GM18951 (cell line): ENCODE data around the gene TGFBR3.

Experiments
- POLR2A ChIP-seq: IDR thresholded peaks from 4 replicates; pipeline ENCODE4 v1.6.1; 2011; ENCODE audit warnings: mild to moderate bottlenecking; ENCODE audit not compliant: insufficient read length, insufficient read depth; ENCODE audit errors: extremely low read depth
- in situ Hi-C: fragments of 300-500 bp; cut with MboI; formaldehyde crosslinking; loops from one replicate; pipeline ENCODE4 v1.12.0; 2022; ENCODE audit warnings: low sequenced_read_pairs, mixed read lengths, inconsistent platforms; ENCODE audit not compliant: unreplicated experiment

TGFBR3 gene

DNA sequence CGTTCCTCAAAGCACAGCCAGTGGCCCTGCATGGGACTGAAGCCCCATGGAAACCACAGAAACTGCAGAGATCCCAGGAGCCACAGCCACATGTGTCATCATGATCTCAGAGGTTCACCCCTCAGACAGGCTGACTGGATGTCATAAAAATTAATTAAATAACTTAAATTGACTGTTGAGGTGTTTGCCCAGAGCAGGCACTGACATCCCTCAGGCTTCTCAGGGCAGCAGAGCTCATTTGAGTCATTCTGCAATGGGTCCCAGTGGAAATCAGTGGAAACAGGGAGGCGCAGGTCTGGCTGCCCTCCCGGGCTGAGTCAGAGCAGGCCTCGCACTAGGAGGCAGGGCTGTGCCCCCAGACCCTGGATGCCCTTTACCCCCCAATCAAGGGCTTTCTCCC, 250.2 kb downstream of the TGFBR3 start:
- TF ChIP-seq POLR2A, result no peak
- in situ Hi-C loops, result no loop called here

- no peak for TF ChIP-seq POLR2A
- in situ Hi-C loops, result no loop called here
Measured at GRCh38 chr1:91633438-91633837, 252.5 kb downstream of the TGFBR3 start.

DNA sequence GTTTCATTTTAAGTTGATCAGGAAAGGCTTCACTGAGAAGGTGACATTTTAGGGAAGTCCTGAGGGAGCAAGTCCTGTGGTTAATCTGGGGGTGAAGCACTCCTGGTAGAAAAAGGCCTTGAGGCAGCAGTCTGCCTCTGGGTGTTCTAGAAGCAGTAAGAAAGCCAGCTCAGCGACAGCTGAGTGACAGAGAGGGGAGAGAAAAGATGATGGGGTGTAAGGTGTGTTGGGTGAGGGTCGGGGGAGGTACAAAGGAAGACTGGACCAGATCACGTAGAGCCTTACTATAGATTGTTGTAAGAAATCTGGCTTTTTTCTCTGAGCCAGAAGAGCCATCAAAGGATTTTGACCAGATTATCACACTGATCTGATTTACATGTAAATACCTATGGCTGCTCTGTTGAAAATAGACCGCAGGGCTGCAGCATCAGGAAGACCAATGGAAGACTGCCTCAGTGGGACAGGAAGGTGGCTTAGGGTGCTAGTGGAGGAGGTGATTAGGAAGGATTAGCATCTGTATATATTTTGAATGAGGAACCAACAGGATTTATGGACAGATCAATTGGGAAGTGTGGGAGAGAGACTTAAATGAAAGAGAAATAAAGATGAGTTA, 254.1 kb downstream of the TGFBR3 start:
- in situ Hi-C loops, result no loop called here
- no peak for TF ChIP-seq POLR2A

- TF ChIP-seq POLR2A, result no peak
- in situ Hi-C loops, result no loop called here
Measured at GRCh38 chr1:91630803-91631202, 255.1 kb downstream of the TGFBR3 start.
